HepG2 (cell line): ENCODE results near the gene PSMD1. TPM values are rescaled to one million over a fixed set of nuclear protein-coding genes. Genes with fewer than 3 reads are reported as not detected.

Experiments
- AKAP8 ChIP-seq: sonication (generic); formaldehyde crosslinking; IDR thresholded peaks from 2 replicates; pipeline ENCODE4 v1.5.1; 2020; ENCODE audit warnings: mild to moderate bottlenecking, missing genetic modification reagents
- BRCA1 ChIP-seq: sonication (generic); formaldehyde crosslinking; IDR thresholded peaks from 2 replicates; pipeline ENCODE4 v1.4.0; 2020; ENCODE audit warnings: missing genetic modification reagents
- HOXA3 ChIP-seq: sonication (generic); formaldehyde crosslinking; IDR thresholded peaks from 2 replicates; pipeline ENCODE4 v1.5.0; 2020; ENCODE audit warnings: missing genetic modification reagents
- HOXD1 ChIP-seq: sonication (generic); formaldehyde crosslinking; IDR thresholded peaks from 2 replicates; pipeline ENCODE4 v1.5.0; 2020; ENCODE audit warnings: missing genetic modification reagents
- ISX ChIP-seq: sonication (generic); formaldehyde crosslinking; conservative IDR thresholded peaks from 2 replicates; pipeline ENCODE4 v1.5.0; 2020; ENCODE audit warnings: missing genetic modification reagents
- KDM4B ChIP-seq: sonication (generic); formaldehyde crosslinking; IDR thresholded peaks from 2 replicates; pipeline ENCODE4 v1.4.0; 2020; ENCODE audit warnings: missing genetic modification reagents
- MIER3 ChIP-seq: IDR thresholded peaks from 2 replicates; pipeline ENCODE4 v1.6.1; 2016; ENCODE audit warnings: missing compliant biosample characterization, borderline replicate concordance
- NFKB2 ChIP-seq: sonication (generic); formaldehyde crosslinking; IDR thresholded peaks from 2 replicates; pipeline ENCODE4 v1.4.0; 2020; ENCODE audit warnings: missing genetic modification reagents, borderline replicate concordance
- RXRA ChIP-seq: sonication (generic); formaldehyde crosslinking; IDR thresholded peaks from 2 replicates; pipeline ENCODE4 v1.5.1; 2020; ENCODE audit warnings: missing genetic modification reagents
- RXRB ChIP-seq: IDR thresholded peaks from 2 replicates; pipeline ENCODE4 v1.6.1; 2016; ENCODE audit warnings: borderline replicate concordance, missing genetic modification reagents, missing compliant biosample characterization
- SSRP1 ChIP-seq: IDR thresholded peaks from 2 replicates; pipeline ENCODE4 v1.6.1; 2016; ENCODE audit warnings: control low read depth
- TERF1 ChIP-seq: sonication (generic); formaldehyde crosslinking; IDR thresholded peaks from 2 replicates; pipeline ENCODE4 v1.8.0; 2022; ENCODE audit warnings: mild to moderate bottlenecking, missing genetic modification reagents, moderate library complexity
- ZFP37 ChIP-seq: sonication (generic); formaldehyde crosslinking; IDR thresholded peaks from 2 replicates; pipeline ENCODE4 v1.4.0; 2020; ENCODE audit warnings: missing genetic modification reagents, borderline replicate concordance
- ZNF143 ChIP-seq: sonication (generic); formaldehyde crosslinking; IDR thresholded peaks from 2 replicates; pipeline ENCODE4 v1.4.0; 2020; ENCODE audit warnings: missing genetic modification reagents
- ZNF263 ChIP-seq: sonication (generic); formaldehyde crosslinking; IDR thresholded peaks from 2 replicates; pipeline ENCODE4 v1.4.0; 2020; ENCODE audit warnings: missing genetic modification reagents
- ZNF44 ChIP-seq: sonication (generic); formaldehyde crosslinking; IDR thresholded peaks from 2 replicates; pipeline ENCODE4 v1.5.1; 2020; ENCODE audit warnings: mild to moderate bottlenecking, missing genetic modification reagents
- ZNF558 ChIP-seq: sonication (generic); formaldehyde crosslinking; IDR thresholded peaks from 2 replicates; pipeline ENCODE4 v1.9.0; 2022; ENCODE audit warnings: mild to moderate bottlenecking, missing genetic modification reagents, borderline replicate concordance
- ZNF691 ChIP-seq: sonication (generic); formaldehyde crosslinking; IDR thresholded peaks from 2 replicates; pipeline ENCODE4 v1.4.0; 2020; ENCODE audit warnings: missing genetic modification reagents, low read depth, mild to moderate bottlenecking, borderline replicate concordance
- ZNF746 ChIP-seq: sonication (generic); formaldehyde crosslinking; IDR thresholded peaks from 2 replicates; pipeline ENCODE4 v1.8.0; 2022; ENCODE audit warnings: mild to moderate bottlenecking, missing genetic modification reagents
- polyA plus RNA-seq, 8 experiments: library from polyadenylated mRNA; depleted of rRNA in 3 of 8; stranded (reverse) in 7 of 8; unstranded in 1 of 8; fragments of >200 nt; fragmentation: Illumina TruSeq in 4 of 8; extraction: Trizol in 4 of 8; gene quantifications; 2 replicates each; pipeline versions ENCODE4 v1.2.1 to v1.2.3, GENCODE V29; 2011 to 2016; ENCODE audit warnings: low read depth in 4 of 8, missing spikeins in 1 of 8, mixed read lengths in 1 of 8; ENCODE audit not compliant: insufficient read depth in 1 of 8
- total RNA-seq, 5 experiments: library from RNA; depleted of rRNA; stranded (reverse); fragments of >200 nt; fragmentation: Illumina TruSeq; extraction: Trizol; gene quantifications; 2 replicates each; pipeline ENCODE4 v1.2.3, GENCODE V29; 2016; ENCODE audit warnings: low read depth in 1 of 5
- TF ChIP-seq, protein P1 (sequence below): sonication (generic); formaldehyde crosslinking; IDR thresholded peaks from 2 replicates; pipeline ENCODE4 v1.8.1; 2023; ENCODE audit warnings: mild to moderate bottlenecking, moderate library complexity, missing genetic modification reagents
- TF ChIP-seq, protein P2 (sequence below): sonication (generic); formaldehyde crosslinking; conservative IDR thresholded peaks from 2 replicates; pipeline ENCODE4 v1.8.1; 2023; ENCODE audit warnings: missing genetic modification reagents
- TF ChIP-seq, protein P3 (sequence below): sonication (generic); formaldehyde crosslinking; IDR thresholded peaks from 2 replicates; pipeline ENCODE4 v1.8.1; 2023; ENCODE audit warnings: mild to moderate bottlenecking, missing genetic modification reagents
- TF ChIP-seq, protein P4 (sequence below): sonication (generic); formaldehyde crosslinking; IDR thresholded peaks from 2 replicates; pipeline ENCODE4 v1.4.0; 2020; ENCODE audit warnings: mild to moderate bottlenecking, low read depth, missing genetic modification reagents
- TF ChIP-seq, protein P5 (sequence below): sonication (generic); formaldehyde crosslinking; IDR thresholded peaks from 2 replicates; pipeline ENCODE4 v1.4.0; 2020; ENCODE audit warnings: missing genetic modification reagents

The PSMD1 gene
- total and polyA plus RNA-seq, 2 of the 13 experiments (the other 11 are each of a cell fraction or from before 2014, with no cell fraction given): 136 to 191 TPM

DNA sequence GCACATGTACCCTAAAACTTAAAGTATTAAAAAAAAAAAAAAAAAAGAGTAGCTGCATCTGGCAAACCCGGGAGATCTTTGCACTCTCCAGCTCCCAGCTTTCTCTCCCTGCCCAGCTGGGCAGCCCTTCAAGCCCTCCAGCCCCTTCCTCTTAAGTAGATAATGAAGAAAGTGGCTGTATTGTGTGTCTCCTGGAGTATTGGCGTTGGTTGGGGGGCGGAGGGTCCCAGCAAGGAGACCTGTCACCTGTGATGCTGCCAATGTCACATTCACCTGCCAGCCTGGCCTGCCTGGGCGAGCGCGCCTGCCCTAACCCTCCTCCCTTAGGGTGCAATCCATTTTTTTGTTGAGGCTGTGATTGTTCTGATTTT lies 17.4 kb upstream of the PSMD1 start (continued):
- TF ChIP-seq ZNF558: peak; percentile 77; the same call in 1 of the 2 replicates
- TF ChIP-seq NFKB2 (CRISPR knock-in tag): 0 out of 2 replicates have a peak, but pooled peaks have one; percentile 39
- TF ChIP-seq ISX (CRISPR knock-in tag): no peak
- no peak for TF ChIP-seq AKAP8 (CRISPR knock-in tag)
- no peak for TF ChIP-seq RXRA (CRISPR knock-in tag)
- 0 out of 2 replicates have a peak, but pooled peaks have one; percentile 3 for TF ChIP-seq ZNF143 (CRISPR knock-in tag)
- no peak for TF ChIP-seq KDM4B
- no peak for TF ChIP-seq MIER3 (CRISPR knock-in tag)
- TF ChIP-seq, protein P1, sequence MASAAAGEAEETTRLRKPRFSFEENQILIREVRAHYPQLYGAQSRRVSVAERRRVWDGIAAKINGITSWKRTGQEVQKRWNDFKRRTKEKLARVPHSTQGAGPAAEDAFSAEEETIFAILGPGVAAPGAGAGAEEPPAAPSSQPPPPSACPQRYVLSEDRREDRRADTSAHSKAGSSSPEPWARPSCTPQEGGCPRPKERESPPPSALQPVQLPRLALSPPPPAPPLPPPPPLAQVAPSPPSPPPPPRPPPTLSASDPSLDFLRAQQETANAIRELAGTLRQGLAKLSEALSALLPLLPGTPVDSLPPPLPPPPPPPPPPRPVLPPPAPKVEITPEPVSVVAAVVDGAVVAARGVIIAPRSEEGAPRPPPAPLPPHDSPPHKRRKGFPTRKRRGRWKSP (CRISPR knock-in tag): 0 out of 2 replicates have a peak, but pooled peaks have one; percentile 12
- TF ChIP-seq ZNF746 (CRISPR knock-in tag): no peak
- TF ChIP-seq RXRB (CRISPR knock-in tag): no peak
- TF ChIP-seq ZFP37 (CRISPR knock-in tag): peak; percentile 51; the same call in 1 of the 2 replicates
- TF ChIP-seq ZNF691 (CRISPR knock-in tag): 0 out of 2 replicates have a peak, but pooled peaks have one; percentile 21
- TF ChIP-seq SSRP1 (CRISPR knock-in tag): no peak
- no peak for TF ChIP-seq BRCA1 (CRISPR knock-in tag)
- TF ChIP-seq ZNF44 (CRISPR knock-in tag): no peak
- TF ChIP-seq, protein P2, sequence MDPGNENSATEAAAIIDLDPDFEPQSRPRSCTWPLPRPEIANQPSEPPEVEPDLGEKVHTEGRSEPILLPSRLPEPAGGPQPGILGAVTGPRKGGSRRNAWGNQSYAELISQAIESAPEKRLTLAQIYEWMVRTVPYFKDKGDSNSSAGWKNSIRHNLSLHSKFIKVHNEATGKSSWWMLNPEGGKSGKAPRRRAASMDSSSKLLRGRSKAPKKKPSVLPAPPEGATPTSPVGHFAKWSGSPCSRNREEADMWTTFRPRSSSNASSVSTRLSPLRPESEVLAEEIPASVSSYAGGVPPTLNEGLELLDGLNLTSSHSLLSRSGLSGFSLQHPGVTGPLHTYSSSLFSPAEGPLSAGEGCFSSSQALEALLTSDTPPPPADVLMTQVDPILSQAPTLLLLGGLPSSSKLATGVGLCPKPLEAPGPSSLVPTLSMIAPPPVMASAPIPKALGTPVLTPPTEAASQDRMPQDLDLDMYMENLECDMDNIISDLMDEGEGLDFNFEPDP (CRISPR knock-in tag): no peak
- 0 out of 2 replicates have a peak, but pooled peaks have one; percentile 6 for TF ChIP-seq ZNF263 (CRISPR knock-in tag)
- TF ChIP-seq, protein P3, sequence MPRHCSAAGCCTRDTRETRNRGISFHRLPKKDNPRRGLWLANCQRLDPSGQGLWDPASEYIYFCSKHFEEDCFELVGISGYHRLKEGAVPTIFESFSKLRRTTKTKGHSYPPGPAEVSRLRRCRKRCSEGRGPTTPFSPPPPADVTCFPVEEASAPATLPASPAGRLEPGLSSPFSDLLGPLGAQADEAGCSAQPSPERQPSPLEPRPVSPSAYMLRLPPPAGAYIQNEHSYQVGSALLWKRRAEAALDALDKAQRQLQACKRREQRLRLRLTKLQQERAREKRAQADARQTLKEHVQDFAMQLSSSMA (CRISPR knock-in tag): no peak
- TF ChIP-seq, protein P4, sequence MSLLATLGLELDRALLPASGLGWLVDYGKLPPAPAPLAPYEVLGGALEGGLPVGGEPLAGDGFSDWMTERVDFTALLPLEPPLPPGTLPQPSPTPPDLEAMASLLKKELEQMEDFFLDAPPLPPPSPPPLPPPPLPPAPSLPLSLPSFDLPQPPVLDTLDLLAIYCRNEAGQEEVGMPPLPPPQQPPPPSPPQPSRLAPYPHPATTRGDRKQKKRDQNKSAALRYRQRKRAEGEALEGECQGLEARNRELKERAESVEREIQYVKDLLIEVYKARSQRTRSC: no peak
- no peak for TF ChIP-seq HOXD1 (CRISPR knock-in tag)
- TF ChIP-seq TERF1: no peak
- TF ChIP-seq HOXA3: no peak
- TF ChIP-seq, protein P5, sequence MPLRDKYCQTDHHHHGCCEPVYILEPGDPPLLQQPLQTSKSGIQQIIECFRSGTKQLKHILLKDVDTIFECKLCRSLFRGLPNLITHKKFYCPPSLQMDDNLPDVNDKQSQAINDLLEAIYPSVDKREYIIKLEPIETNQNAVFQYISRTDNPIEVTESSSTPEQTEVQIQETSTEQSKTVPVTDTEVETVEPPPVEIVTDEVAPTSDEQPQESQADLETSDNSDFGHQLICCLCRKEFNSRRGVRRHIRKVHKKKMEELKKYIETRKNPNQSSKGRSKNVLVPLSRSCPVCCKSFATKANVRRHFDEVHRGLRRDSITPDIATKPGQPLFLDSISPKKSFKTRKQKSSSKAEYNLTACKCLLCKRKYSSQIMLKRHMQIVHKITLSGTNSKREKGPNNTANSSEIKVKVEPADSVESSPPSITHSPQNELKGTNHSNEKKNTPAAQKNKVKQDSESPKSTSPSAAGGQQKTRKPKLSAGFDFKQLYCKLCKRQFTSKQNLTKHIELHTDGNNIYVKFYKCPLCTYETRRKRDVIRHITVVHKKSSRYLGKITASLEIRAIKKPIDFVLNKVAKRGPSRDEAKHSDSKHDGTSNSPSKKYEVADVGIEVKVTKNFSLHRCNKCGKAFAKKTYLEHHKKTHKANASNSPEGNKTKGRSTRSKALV (CRISPR knock-in tag): peak; percentile 53; the same call in 1 of the 2 replicates
